Pancreas (tissue), 10 donors: ENCODE data around the gene LAMTOR4. TPM values are rescaled to one million over a fixed set of nuclear protein-coding genes. Genes with fewer than 3 reads are reported as not detected.

Experiments used
- ATAC-seq, 4 donors: fragments of 200-7000 bp; cut with Tn5 transposase; one replicate each; pipeline versions ENCODE4 v1.8.0 to v1.9.1; 2020; ENCODE audit warnings: mild to moderate bottlenecking in 4 of 4, moderate library complexity in 4 of 4
- DNase-seq, 6 donors: peaks; one replicate each; pipeline ENCODE4 v3.0.0-alpha.2; 2020
- FAIRE-seq: peaks from 2 replicates; lab custom pipeline; 2012; peaks lifted over from hg19 to GRCh38; lab: Jason Lieb, UNC
- H3K27ac ChIP-seq, 4 donors: fragments of 200-600 bp; sonication (generic); 1 replicate in 3 of 4; 2 replicates in 1 of 4; pipeline versions ENCODE4 v1.5.0 to v1.8.0; 2020
- H3K27me3 ChIP-seq, 4 donors: fragments of 200-600 bp; one replicate each; pipeline ENCODE4 v1.8.0; 2021
- H3K36me3 ChIP-seq, 3 donors: fragments of 200-600 bp; sonication (generic) in 1 of 3; one replicate each; pipeline versions ENCODE4 v1.5.0 to v1.8.0; 2020 to 2021
- H3K4me1 ChIP-seq, 3 donors: fragments of 200-600 bp; one replicate each; pipeline ENCODE4 v1.8.0; 2021
- H3K4me3 ChIP-seq, 4 donors: fragments of 200-600 bp; sonication (generic) in 2 of 4; one replicate each; pipeline versions ENCODE4 v1.5.0 to v1.8.0; 2020 to 2021
- H3K9me3 ChIP-seq, 4 donors: fragments of 200-600 bp; one replicate each; pipeline ENCODE4 v1.8.0; 2021
- CTCF ChIP-seq, 4 donors: fragments of 200-600 bp; sonication (generic) in 3 of 4; IDR thresholded peaks; one replicate each; pipeline versions ENCODE4 v1.5.0 to v1.8.0; 2021; ENCODE audit warnings: antibody characterized with exemption in 4 of 4
- WGBS, 2 donors: extraction: QIAGEN DNeasy Blood & Tissue Kit; methylation state at CpG; one replicate each; pipeline ENCODE4 v1.1.7; 2013; 5-methylcytosine and 5-hydroxymethylcytosine counted together
- intact Hi-C, 3 donors: fragments of 100-400 bp; cut with DNase I; formaldehyde crosslinking; loops; one replicate each; pipeline versions ENCODE4 v1.11.1 to v1.14.2; 2022
- polyA plus RNA-seq, 2 donors: library from polyadenylated mRNA; stranded (reverse); fragments of 200-250 nt; gene quantifications; one replicate each; pipeline ENCODE4 v1.2.3, GENCODE V29; 2013
- total RNA-seq, 6 donors: library from RNA; stranded (reverse); fragmentation: NEBNext Ultra II Directional in 4 of 6; extraction: Animal tissue kit (Norgen Biotek cat#: 25700) in 4 of 6; gene quantifications; one replicate each; pipeline versions ENCODE4 v1.2.1 to v1.2.4, GENCODE V29; 2021 to 2023
- donor health status: healthy with polysubstance abuse.
- donor health status: DM: no; HTN: no; CAD: no; lungs with moderate emphysema.
- donor health status: DM: no; HTN: no; CAD: no.
- donor health status: control.
- donor health status: control.
- donor health status: Bipolar disorder and iron deficiency.
- donor health status: DM: yes; HTN: yes; CAD: no.
- donor health status: DM: no; HTN: no; CAD: no.
- donor health status: DM: no; HTN: no; CAD: no.
- donor health status: DM: yes; HTN: yes; CAD: no.

LAMTOR4 gene
- total and polyA plus RNA-seq, 8 donors: 43.8 to 209 (median 55.6) TPM

- WGBS, 2 donors: 70 to 83% methylated on average over 5 of the region's 5 CpGs
- Histone ChIP-seq H3K9me3 (no peaks in the 10 kb centered on the region), H3K4me3 (no peak overlapping the region), H3K27ac (no peak overlapping the region), H3K27me3 (no peaks in the 10 kb centered on the region), H3K4me1 (peaks cover 0 to 7% (median 0%) of the 10 kb centered on the region in 3 donors), H3K36me3 (no peaks in the 10 kb centered on the region)
- FAIRE-seq (no peak), DNase-seq (no peak), ATAC-seq (no peak)
- intact Hi-C loops: no loop called here
- TF ChIP-seq CTCF (IDR thresholded peaks at IDR 0.05): no peak
Observed at GRCh38 chr7:100163871-100164270, 15.2 kb downstream of the LAMTOR4 start.

- H3K36me3 ChIP-seq: no peaks in the 10 kb centered on the region
- intact Hi-C loops: no loop called here
- FAIRE-seq: no peak
- no peak for TF ChIP-seq CTCF (IDR thresholded peaks at IDR 0.05)
- no peak overlapping the region for H3K4me3 ChIP-seq
- H3K9me3 ChIP-seq: no peaks in the 10 kb centered on the region
- peak in 2 of 6 donors; percentile 54 to 63 for DNase-seq
- peaks cover 0 to 7% (median 0%) of the 10 kb centered on the region in 3 donors for H3K4me1 ChIP-seq
- 52 to 59% methylated on average over 16 of the region's 16 CpGs for WGBS, 2 donors
- no peak overlapping the region for H3K27ac ChIP-seq
- ATAC-seq: no peak
- H3K27me3 ChIP-seq: no peaks in the 10 kb centered on the region
Observed at GRCh38 chr7:100166317-100166940, 17.7 kb downstream of the LAMTOR4 start.

- DNase-seq: peak in 1 of 6 donors; percentile 43
- intact Hi-C loops: no loop called here
- no peak for FAIRE-seq
- Histone ChIP-seq H3K36me3 (no peaks in the 10 kb centered on the region), H3K27me3 (no peaks in the 10 kb centered on the region), H3K9me3 (no peaks in the 10 kb centered on the region), H3K4me1 (peaks cover 0 to 10% (median 0%) of the 10 kb centered on the region in 3 donors), H3K4me3 (peak overlapping the region in 1 of 4 donors; percentile 41), H3K27ac (no peak overlapping the region)
- no peak for TF ChIP-seq CTCF (IDR thresholded peaks at IDR 0.05)
- peak in 1 of 4 donors; percentile 8 for ATAC-seq
- WGBS, 2 donors: 30 to 38% methylated on average over 14 of the region's 14 CpGs
Observed at GRCh38 chr7:100166970-100167911, 18.5 kb downstream of the LAMTOR4 start.

- Histone ChIP-seq H3K4me1 (peaks cover 0 to 10% (median 0%) of the 10 kb centered on the region in 3 donors), H3K36me3 (no peaks in the 10 kb centered on the region), H3K9me3 (no peaks in the 10 kb centered on the region), H3K27me3 (no peaks in the 10 kb centered on the region), H3K4me3 (peak overlapping the region in 2 of 4 donors; percentile 7 to 41), H3K27ac (no peak overlapping the region)
- 1 to 5% methylated on average over 11 of the region's 11 CpGs for WGBS, 2 donors
- peak in 1 of 6 donors; percentile 48 for DNase-seq
- TF ChIP-seq CTCF (IDR thresholded peaks at IDR 0.05): no peak
- peak in 3 of 4 donors; percentile 27 to 53 (median 28) for ATAC-seq
- FAIRE-seq: no peak
- intact Hi-C loops: no loop called here
Observed at GRCh38 chr7:100167912-100168323, 19.2 kb downstream of the LAMTOR4 start.
